Stimulated activated CD4-positive, alpha-beta T cell treated with anti-CD3 and anti-CD28 coated beads, Interleukin-2, amount 100 ng/mL, for 4 hours (primary cell): ENCODE measurements around the gene NPY.

Source experiments
- DNase-seq: peaks from one replicate; pipeline ENCODE4 v3.0.0-alpha.2; 2020; ENCODE audit warnings: low read depth

NPY gene

DNA sequence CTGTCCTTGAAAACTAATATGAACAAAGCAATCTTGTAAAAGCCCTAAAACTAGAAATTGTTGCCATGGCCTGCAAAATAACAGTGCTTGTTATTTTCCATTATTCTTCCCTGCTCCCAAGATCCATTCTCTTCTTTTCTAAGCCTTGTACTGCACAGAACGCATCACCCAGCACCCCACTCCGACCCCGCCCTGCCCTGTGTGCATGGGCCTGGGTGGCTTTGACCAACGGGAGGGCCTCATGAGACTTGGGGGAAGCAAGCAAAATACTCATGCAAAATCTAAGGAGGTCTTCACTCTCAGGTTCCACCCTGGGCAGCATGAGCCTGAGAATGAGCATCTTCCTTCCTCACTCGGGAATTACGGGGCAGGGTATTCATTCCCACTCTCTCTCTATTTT lies 32.4 kb downstream of the NPY start:
- no peak for DNase-seq

DNA sequence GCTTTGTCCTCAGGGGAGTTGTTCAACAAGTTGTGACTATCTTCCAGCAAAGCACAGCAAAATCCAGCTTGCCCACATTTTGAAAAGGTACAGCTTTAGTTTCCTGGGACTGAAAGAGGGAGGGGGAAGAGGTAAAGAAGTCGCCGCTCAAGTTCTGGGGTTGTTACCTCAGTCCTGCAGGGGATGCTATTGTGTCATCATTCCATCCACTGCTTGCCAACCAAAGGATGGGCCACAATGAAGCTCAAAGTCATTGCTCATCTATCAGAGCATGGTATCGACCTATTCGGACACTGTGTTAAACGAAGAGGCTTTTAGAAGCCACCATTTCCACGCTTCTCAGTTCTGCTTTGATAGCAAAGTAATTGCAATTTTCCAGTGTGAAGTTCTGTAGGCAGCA lies 34.3 kb downstream of the NPY start:
- DNase-seq = no peak

DNA sequence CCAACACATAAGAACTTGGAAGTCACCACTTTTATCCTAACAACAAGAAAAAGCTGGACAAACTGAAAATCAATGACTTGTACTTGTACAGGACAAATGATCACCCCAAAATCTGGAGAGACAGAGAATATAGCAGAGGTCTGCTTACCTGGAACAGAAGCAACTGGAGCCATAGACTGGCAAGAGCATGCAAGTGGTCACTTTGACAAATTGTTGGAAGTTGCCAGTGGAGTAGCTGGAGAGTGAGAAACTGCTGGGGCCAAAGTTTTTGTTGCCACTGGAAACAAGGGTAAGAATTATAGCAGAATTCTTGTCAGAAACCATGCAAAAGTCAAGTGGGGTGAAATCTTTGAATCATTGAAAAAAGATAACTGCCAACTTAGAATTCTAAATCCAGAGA lies 35.2 kb downstream of the NPY start:
- DNase-seq = no peak

DNA sequence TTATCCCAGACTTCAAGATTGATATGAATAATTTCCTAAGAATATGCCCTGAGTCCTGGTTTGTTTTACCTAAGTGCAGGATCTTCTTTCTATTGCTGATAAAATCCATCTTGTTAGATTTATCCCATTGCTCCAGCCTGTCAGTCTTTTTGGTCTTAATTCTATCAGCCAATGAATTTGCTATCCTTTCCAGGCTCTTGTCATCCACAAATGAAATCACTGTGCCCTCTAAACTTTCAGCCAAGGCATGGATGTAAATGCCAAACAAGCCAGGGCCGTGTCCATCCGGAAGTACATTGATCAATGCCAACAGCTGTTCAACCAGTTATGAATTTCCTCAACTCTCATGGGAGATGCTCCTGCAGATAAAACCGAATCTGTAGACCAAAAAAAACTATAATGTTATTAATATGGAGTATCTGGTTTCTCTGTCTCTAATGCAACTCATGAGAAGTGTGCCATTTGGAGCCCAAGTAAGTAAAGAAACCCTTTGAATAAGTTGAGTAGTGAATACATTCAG lies 40.0 kb downstream of the NPY start:
- DNase-seq = no peak

DNA sequence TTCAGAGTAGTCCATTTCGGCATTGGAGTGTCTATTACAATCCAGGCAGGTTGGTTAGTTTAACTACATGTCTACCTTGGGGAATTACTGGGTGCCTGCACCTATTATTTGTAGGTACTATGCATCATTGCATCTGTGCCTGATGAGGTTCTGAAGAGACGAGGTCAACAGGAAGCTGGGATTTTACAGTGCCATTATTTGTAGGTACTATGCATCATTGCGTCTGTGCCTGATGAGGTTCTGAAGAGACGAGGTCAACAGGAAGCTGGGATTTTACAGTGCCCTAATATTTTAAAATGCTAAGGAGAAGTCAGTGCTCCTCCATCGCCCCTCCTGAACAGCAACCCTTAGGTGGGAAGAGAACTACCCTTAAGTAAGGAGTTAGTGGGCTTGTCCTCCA lies 41.7 kb downstream of the NPY start:
- DNase-seq = no peak

DNA sequence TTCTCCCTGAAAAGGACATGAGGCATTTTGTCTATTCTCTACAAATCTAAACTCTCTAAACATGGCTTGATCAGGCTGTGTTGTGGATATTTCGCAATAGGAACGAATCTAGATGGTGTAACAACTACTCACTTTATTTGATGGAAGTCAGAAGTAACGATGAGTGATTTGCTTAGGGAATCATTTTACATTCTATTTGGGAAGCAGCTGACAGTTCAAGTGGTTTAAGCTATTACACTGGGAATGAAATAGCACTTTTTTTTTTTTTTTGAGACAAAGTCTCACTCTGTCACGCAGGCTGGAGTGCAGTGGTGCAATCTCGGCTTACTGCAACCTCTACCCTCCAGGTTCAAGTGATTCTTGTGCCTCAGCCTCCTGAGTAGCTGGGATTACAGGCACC lies 44.1 kb downstream of the NPY start:
- DNase-seq = no peak

DNA sequence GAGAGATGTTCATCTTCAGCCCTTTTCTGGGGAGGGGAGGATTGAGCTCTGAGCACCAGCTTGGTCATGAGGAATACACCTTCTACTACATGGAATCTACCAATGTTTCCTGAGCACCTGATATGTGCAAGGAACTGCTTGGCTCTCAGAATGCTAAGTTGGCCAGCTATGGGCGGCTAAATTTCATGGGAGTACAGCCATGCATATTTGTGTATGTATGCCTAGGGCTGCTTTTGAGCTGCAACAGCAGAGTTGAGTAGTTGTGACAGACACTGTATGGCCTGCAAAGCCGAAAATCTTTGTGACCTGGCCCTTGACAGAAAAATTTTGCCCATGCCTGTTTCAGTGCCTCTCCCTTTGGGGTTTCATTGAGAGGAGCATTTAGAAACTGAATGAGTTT lies 44.9 kb downstream of the NPY start:
- DNase-seq = no peak

DNA sequence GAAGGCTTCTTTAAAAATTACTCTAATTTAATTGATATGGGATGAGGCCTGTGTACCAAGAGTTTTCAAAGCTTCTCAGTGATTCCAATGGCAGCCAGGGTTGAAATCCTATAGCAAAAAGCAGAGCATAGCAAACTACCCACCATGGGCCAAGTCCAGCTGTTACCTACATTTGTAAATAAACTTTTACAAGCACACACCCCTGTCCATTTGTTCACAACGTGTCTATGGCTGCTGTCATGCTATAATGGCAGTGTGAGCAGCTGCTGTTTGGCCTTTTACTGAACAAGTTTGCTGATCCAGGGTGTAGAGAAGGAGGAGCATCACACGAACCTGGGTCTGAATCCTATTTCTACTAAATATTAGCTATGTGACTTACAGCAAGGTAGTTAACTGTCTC lies 50.0 kb downstream of the NPY start:
- no peak for DNase-seq

DNA sequence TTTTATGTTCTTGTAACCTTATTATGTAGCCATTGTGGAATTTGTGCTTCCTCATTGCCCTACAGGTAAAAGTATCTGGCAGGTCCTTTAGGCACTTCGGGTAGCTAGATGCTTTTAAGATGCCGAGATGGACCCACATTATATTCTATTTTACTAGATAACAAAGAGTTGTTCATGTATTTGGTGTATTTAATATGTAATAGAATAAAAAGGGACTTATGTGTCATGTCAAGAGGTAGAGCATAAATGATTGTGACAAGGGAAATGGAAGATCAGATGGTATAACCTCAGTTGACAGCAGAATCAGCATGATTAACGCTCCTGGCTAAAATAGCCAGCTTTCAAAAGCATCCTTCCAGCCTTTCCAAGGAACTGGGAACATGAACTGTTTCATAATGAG lies 50.6 kb downstream of the NPY start:
- DNase-seq = no peak

DNA sequence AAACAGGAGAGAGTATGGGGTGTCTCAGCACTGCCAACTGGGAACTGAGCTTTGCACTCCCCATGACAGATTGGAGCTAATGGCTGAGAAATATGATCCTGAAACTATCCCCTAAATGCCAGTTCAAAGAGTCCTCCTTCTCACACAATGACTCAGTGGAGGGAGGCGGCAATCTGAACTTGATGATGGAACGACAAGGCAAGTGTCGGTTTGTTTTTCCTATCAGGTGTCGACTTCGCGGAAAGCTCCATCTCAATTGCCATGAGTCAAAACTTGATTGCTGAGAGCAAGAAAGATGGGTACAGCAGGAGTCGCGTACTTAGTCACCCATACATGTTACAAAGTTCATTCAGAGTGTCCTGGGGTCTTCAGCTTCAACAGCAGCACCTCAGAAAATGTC lies 52.5 kb downstream of the NPY start:
- no peak for DNase-seq

DNA sequence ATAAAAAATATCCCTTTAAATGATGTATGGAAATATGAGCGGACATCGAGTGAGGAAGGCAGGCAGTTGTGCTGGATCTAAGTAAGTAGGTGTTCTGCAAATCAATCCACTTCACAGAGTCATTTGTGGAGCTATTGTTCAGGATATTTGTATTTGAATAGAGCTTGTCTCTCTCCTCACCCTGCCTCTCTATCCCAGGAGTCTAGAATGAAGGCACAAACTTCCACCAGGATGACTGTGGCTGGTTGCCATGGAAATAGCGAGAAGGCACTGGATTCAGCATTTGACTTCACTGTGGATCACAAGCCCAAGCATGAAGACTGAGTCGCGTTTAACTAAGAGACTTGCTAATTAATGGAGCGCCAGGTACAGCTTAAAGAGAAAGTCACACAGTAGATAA lies 53.2 kb downstream of the NPY start:
- no peak for DNase-seq

DNA sequence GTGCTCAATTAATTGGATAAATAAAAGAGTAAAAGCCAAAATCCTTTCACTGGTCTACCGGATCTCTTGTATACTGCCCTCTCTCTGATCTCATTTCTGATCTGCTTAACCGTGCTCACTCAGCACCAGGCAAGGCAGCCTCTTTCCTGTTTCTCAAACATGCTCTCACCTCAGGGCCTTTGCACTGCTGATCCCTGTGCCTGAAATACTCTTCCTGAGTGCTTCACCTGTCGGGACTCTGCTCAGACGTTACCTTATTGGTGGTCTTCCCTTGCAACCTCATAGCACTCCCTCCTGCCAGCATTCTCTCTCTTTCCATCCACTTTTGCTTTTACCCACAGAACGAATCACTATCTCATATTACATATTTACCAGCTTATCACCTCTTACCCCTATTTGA lies 55.6 kb downstream of the NPY start:
- DNase-seq = no peak

DNA sequence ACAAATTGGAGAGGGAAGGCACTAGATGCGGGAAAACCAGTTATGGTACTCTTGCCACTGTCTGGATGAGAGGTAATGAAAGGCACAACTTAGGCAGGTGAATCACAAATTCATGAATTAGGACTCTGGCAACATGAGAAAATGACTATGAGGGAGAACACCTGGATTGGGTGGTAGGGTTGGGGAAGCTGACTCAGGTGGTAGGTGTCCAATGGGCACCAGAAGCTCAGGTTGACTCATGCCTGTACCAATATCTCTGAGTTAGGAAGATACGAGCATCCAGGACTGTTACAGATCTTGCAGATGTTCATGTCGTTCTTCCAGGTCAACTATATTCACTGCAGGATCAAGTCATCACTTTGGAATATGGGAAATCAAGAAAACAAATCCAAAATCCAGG lies 56.7 kb downstream of the NPY start:
- DNase-seq = no peak
